Stimulated activated CD4-positive, alpha-beta T cell treated with anti-CD3 and anti-CD28 coated beads, TNF-alpha, amount 100 ng/mL, for 48 hours (primary cell): ENCODE measurements around the gene ADI1.
"Not testable (repeated sequence)": the region's sequence is repeated elsewhere in the genome, so short reads cannot be mapped to it uniquely, and the experiment has no call there.

Experiments used
- DNase-seq, 3 donors: peaks; one replicate each; pipeline ENCODE4 v3.0.0-alpha.2; 2020; ENCODE audit warnings: low read depth in 3 of 3

The ADI1 gene

GRCh38 chr2:3493615-3494007 is 25.7 kb downstream of the ADI1 start:
- DNase-seq = no peak

- no peak for DNase-seq
These were observed 26.2 kb downstream of the ADI1 start for GRCh38 chr2:3492951-3493614.

GRCh38 chr2:3492475-3492787 is 26.9 kb downstream of the ADI1 start:
- not testable (repeated sequence) for DNase-seq

DNA sequence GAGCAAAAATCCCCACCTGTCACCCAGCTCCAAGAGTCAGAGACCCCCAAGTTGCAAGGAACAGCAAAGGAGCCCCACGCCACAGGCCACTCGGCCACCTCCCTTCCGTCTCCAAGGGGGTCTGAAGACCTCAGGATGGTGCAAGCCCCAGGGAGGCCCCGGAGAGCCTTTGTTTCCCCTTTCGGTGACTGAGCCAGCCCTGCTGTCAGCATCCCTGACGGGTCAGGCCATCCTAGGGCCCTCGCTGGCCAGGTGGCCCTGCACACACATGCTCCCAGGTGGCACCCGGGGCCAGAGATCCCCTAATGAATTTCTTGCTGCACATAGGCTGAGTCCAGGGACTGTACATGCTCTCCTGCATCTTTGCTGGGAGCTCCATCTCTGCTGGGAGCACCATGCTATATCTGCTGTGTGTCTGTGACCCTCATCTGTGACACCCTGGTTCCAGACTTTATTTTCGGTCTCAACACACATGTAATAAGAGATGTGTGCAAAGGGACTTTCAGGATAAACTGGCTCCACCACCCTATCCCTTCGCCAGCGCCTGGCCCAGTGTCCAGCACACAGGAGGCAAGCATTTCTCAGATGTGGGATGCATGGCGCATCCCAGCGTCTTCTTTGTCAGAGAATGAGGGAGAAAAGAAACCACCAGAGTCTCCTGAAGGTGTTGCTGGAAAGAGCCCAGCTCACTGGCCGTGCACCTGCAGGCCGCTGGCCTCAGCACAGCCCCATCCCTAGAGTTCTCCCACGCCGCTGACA is 27.4 kb downstream of the ADI1 start:
- DNase-seq = no peak

DNA sequence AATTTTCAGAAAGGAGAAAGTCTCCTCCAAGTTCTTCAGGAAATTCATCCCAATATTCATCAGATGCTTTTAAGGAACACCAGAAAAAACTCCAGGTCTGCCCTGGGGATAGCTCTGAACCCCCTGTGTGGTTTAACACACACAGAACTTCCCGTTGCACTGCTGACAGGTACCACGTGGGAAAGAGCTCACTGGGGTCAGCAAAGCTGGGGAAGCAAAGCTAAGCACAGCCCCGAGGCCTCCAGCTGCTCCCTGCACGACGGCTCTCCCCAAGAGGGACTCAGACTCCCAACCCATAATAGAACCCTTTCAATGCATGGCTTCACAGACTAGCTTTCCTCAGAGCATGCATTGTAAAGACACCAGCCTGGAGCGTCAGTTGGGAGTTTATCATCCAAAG is 28.0 kb downstream of the ADI1 start:
- no peak for DNase-seq

DNA sequence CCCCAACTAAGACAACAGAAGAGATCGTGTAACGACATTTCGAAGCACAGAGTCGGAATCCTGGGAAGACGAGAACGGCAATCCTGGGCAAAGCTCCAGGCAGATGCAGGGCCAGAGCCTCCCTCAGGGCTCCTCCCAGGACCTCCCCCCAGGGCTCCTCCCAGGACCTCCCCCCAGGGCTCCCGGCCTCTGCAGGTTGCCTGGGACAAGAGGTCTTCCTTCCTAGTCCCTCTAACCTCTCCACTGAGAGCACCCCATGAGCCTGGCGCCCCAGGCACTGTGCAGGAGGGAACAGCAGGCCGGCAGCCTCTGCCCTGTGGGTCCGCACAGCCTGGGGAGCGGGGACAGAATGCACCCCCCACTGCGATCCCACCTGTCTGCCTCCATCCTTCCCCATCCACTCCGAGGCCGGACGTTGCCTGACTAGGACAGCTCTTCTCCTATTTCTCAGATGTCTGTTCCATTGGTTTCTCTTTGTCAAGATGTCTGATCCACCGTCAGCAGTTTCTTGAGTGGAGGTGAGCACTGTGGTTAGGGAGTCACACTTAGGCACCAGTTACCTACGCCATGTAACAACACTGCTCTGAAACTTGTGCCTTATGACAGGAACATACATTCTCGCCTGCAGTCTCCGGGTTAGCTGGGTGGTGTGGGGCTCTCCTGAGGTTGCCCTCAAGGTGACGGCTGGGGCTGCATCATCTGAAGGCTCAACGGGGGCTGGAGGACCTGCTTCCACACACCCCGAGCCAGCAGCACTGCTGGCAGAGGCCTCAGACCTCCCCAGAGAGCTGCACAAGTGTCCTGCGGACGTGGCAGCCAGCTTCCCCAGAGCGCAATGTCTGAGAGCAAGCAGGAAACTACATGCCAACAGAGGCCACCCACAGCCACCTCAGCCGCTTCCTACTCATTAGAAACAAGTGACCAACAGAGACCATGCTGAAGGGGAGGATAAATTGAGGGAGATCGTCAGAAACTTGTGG is 28.9 kb downstream of the ADI1 start:
- DNase-seq = no peak

DNA sequence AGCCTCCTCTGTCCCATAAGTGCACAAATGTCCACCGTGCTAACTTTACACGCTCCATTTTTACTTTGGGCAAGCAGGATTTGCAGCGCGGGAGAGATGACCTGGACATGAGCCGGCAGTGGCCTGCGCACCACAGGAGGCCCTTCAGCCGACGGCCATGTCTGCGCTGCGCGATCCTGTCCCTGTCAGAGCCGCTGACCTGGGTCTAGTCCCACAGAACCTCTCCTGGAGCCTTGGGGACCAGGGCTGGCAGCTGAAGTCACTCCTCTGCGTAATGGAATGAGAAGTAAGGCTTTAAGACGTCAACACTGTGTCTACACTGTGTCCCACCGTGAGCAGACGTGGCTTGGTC is 29.6 kb downstream of the ADI1 start:
- no peak for DNase-seq

DNA sequence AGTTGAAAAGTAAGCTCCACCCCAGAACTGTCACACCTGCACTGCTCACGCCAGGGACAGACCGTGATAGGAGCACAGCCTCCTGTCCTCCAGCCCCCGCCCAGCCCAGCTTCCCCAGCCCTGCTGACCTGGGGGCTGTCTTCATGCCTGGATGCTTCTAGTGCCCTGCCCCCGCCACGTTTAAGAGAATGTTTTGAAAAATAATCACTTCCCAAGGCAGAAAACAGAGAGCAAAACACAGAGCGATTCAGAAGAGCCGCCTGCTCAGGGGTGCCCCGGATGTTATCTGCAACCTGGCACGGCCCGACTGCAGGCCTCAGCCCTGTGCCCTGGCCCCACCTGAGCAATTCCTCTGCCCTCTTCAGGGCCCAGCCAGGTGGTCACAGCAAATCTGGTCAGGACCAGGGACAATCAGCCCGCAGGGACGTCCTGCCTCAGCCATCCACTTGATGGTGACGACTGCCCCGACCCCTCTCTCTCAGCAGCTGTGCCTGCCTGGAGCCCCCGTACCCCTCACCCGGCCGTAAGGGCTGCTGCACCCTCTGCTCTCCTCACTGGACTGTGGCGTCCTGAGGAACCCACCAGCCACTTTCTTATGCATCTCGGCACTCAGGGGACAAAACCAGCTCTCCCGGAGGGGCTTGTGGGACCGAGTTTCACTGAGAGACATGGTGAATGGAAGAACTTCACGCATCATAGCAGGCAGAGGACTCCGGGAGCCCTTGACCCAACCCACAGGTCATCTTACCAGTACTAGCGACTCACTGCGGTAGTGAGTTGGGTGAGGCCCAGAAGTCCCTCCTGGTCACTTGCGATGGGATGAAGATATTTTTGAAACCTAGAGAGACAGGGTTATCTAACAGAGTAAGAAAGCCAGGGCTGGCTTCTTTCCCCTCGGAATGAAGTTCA is 30.2 kb downstream of the ADI1 start:
- no peak for DNase-seq

DNA sequence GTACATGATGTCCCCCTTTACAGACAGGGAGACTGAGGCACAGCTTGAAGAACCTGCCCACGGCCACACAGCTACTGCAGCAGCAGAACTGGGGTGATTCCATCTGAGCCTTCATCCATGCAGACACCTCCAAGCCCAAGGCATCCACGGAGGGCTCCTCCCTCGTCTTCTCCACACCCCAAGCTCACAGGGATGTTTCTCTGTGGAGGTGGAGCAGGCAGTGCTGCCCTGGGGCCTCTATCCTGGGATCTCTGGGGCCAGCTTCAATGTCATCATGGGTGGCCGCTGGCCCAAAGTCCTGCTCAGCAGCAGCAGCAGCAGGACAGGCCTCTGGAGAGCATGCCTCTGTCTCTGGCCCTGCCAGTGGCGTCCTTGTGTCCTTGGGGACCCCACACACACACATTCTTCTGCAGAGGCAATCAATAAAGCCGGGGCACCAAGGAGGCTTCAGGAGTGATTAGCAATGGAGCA is 31.2 kb downstream of the ADI1 start:
- no peak for DNase-seq

GRCh38 chr2:3487432-3487831 is 31.9 kb downstream of the ADI1 start:
- DNase-seq = no peak

DNA sequence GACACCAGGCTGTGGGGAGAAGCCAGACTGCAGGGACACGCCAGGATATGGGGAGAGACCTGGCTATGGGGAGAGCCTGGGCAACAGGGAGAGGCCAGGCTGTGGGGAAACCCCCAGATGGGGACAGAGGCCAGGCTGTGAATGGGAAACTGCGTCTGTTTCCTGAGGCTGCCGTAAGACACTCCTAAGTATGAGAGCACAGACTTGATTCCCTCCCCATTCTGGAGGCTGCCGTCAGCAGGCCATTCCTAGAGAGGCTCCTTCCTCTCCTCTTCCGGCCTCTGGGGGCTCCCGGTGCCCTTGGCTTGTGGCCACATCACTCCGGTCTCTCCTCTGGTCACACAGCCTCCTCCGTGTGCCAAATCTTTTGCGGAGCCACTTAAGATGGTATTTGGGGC is 32.3 kb downstream of the ADI1 start:
- no peak for DNase-seq

GRCh38 chr2:3486047-3487027 is 33.0 kb downstream of the ADI1 start:
- no peak for DNase-seq

DNA sequence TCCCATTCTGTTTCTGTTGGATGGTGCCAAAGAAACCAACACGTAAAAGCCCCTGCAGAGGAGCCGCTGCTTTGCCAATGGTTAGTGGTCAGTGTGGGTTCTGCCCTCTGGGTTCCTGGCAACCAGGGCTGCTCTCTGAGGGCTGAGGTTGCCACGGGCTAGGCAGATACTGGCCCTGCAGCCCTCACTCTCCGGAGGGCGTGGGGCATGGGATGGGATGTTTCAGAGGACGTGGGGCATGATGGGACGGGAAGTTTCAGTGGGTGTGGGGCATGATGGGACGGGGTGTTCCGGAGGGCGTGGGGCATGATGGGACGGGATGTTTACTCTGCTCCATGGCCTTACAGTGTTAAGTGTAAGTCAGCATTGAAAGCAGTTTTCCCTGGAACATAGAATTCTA is 34.2 kb downstream of the ADI1 start:
- no peak for DNase-seq

DNA sequence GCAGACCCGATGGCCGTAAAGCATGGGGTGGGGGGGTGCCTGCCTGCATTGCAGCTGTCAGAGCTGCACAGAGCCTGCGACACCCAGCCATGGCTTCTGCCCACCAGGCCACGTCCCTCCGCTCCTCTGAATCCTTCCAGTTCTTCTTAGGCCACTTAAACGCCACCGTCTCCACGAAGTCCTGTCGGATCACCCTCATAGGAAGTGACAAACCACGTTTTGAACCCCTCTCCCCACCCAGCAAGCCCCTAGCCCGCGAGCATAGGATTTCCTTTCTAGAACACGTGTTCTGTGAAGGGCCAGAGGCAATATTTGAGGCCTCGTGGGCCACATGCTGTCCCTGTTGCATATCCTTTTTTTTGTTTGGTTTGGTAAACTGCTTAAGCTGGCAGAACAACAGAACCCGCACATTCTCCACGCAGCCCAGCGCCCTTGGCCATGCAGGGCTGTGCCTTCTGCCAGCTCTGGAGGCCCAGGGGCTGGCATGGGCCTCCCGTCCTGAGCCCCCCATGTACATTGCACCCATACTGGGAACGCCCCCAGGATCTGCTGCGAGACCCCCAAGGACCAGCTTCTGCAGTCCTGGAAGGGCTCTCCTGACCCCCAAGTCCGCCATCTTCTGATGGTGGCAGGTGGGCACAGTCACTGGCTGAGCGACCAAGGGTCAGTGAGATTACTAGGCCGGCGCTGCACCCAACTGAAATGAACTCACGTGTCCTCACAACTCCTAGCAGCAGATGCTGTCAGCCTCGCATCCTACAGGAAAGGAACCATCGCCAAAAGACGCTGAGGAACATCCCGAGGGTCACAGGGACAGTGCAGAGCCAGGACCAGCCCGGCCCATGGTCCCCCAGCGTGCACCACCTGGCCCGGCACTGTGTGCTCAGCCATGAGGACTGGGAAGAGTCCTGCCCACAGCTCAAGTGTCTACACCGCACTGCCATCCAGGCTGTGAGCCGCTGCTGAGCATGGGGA is 35.1 kb downstream of the ADI1 start:
- DNase-seq = no peak

GRCh38 chr2:3483227-3483985 is 35.9 kb downstream of the ADI1 start:
- DNase-seq = no peak

- no peak for DNase-seq
These were observed 36.9 kb downstream of the ADI1 start for GRCh38 chr2:3482363-3482821.

- no peak for DNase-seq
These were observed 37.5 kb downstream of the ADI1 start for GRCh38 chr2:3481736-3482362.

DNA sequence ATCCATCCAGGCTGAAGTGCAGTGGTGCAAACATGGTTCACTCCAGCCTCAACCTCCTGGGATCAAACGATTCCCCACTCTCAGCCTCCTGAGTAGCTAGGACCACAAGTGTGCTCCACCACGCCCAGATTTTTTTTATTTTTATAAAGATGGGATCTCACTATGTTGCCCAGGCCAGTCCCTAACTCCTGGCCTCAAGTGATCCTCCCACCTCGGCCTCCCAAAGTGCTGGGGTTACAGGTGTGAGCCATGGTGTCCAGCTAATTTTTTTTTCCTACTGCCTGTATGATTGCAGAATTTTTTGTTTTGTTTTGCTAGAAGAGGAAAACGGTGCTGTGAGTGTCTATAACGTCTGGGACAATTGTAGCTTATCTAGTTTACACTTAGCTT is 38.3 kb downstream of the ADI1 start:
- DNase-seq = no peak
